Measurements from ENCODE around the gene POP7. TPM values are rescaled to one million over a fixed set of nuclear protein-coding genes. Genes with fewer than 3 reads are reported as not detected.

The POP7 gene
- total RNA-seq, 1 experiment from 2014 or later = 96.9 TPM

- TF ChIP-seq, protein P1, sequence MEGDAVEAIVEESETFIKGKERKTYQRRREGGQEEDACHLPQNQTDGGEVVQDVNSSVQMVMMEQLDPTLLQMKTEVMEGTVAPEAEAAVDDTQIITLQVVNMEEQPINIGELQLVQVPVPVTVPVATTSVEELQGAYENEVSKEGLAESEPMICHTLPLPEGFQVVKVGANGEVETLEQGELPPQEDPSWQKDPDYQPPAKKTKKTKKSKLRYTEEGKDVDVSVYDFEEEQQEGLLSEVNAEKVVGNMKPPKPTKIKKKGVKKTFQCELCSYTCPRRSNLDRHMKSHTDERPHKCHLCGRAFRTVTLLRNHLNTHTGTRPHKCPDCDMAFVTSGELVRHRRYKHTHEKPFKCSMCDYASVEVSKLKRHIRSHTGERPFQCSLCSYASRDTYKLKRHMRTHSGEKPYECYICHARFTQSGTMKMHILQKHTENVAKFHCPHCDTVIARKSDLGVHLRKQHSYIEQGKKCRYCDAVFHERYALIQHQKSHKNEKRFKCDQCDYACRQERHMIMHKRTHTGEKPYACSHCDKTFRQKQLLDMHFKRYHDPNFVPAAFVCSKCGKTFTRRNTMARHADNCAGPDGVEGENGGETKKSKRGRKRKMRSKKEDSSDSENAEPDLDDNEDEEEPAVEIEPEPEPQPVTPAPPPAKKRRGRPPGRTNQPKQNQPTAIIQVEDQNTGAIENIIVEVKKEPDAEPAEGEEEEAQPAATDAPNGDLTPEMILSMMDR (conservative IDR thresholded peaks at IDR 0.05) = no peak
- Histone ChIP-seq H3K9ac (ENCODE audit: extremely low read depth, insufficient read length, low read length) (no peak overlapping the region), H2BK120ac (ENCODE audit: low read depth, low read length, poor library complexity, severe bottlenecking) (no peak overlapping the region), H3K9me3 (ENCODE audit: control insufficient read depth, low read depth, low read length) (no peaks in the 10 kb centered on the region), H2AK5ac (ENCODE audit: insufficient read length, low read length) (no peak overlapping the region), H2AFZ (ENCODE audit: low read length) (no peak overlapping the region), H3K14ac (ENCODE audit: insufficient read depth, low read length) (no peak overlapping the region), H3K23me2 (ENCODE audit: insufficient read length, low read depth, low read length, poor library complexity, severe bottlenecking) (no peaks in the 10 kb centered on the region), H4K5ac (ENCODE audit: insufficient read length, low read depth, low read length) (no peak overlapping the region), H3K4ac (ENCODE audit: low read depth, low read length) (no peak overlapping the region), H3K56ac (ENCODE audit: insufficient read length, low read depth, low read length) (no peak overlapping the region), H3K79me2 (ENCODE audit: insufficient read depth, low read length) (no peaks in the 10 kb centered on the region), H2BK15ac (ENCODE audit: low read depth, low read length) (no peak overlapping the region), H3K18ac (ENCODE audit: insufficient read length, low read depth, low read length) (no peak overlapping the region), H3K23ac (ENCODE audit: insufficient read length, low read depth, low read length) (no peak overlapping the region), H4K8ac (replicated peaks; ENCODE audit: insufficient read length, low read depth, low read length) (no peak overlapping the region), H2BK20ac (ENCODE audit: low read depth, low read length, poor library complexity, severe bottlenecking) (no peak overlapping the region), H3K27me3 (ENCODE audit: insufficient read depth, low read length) (no peaks in the 10 kb centered on the region), H4K20me1 (ENCODE audit: control insufficient read depth, insufficient read depth, insufficient read length) (no peaks in the 10 kb centered on the region), H4K91ac (ENCODE audit: insufficient read length, low read depth, low read length) (no peak overlapping the region), H3K79me1 (ENCODE audit: insufficient read depth, low read depth, low read length, poor library complexity, severe bottlenecking) (no peaks in the 10 kb centered on the region), H3K4me1 (ENCODE audit: insufficient read depth, low read length) (no peaks in the 10 kb centered on the region), H2BK5ac (ENCODE audit: insufficient read length, low read length) (no peak overlapping the region), H3T11ph (ENCODE audit: low read length) (no peak overlapping the region), H2BK12ac (ENCODE audit: insufficient read length, low read depth, low read length) (no peak overlapping the region), H3K27ac (ENCODE audit: insufficient read length, low read depth, low read length) (no peak overlapping the region), H3K4me2 (ENCODE audit: insufficient read depth, insufficient read length, low read length) (no peak overlapping the region)
- no CpG with 5 or more reads among the region's 12 CpGs for WGBS (ENCODE audit: extremely low coverage, insufficient read length, low lambda C conversion rate)
- Mint-ChIP-seq H3K27ac (no peak overlapping the region), H3K4me1 (peaks cover 7 to 11% of the 10 kb centered on the region in 2 experiments), H3K36me3 (ENCODE audit: insufficient read depth in 1 of 3, low read depth in 3 of 3) (no peaks in the 10 kb centered on the region), H3K4me3 (no peak overlapping the region), H3K9me3 (no peaks in the 10 kb centered on the region), H3K27me3 (ENCODE audit: low read depth) (peaks cover 44% of the 10 kb centered on the region)
- no peak for DNase-seq
These were observed 21.3 kb downstream of the POP7 start for GRCh38 chr7:100726996-100727761.
